Measurements from ENCODE around the gene C1QTNF5. TPM values are rescaled to one million over a fixed set of nuclear protein-coding genes. Genes with fewer than 3 reads are reported as not detected.

Gene C1QTNF5
- total RNA-seq, 1 experiment from 2014 or later = 3.0 TPM

- no peak for TF ChIP-seq ARID4B (CRISPR knock-in tag; IDR thresholded peaks at IDR 0.05; ENCODE audit: borderline replicate concordance)
Observed at GRCh38 chr11:119359365-119360214, 18.9 kb upstream of the C1QTNF5 start (continued).

DNA sequence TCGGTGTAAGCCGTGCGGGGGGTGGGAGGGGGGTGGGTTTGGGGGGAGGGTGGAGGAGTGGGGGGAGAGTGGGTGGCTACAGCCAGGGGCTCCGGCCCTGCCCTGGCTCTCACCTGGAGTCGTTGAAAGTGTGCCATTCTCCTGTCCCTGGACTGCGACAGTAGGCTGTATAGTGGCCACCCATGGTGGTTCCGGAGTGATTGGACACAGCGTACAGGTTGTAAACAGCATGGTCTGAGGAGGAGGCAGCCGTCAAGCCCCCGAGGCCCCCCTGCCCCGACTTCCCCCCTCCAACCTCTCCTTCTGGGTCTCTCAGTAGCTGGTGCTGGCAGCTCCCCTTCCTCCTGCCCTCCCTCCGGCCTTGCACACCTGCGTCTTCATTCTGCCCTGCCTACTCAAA, 16.4 kb upstream of the C1QTNF5 start:
- DNase-seq (ENCODE audit: low spot score) (no peak), ATAC-seq (no peak; the same call in 1 of the 2 replicates)
- Mint-ChIP-seq H3K4me3 (peak overlapping the region; percentile 56), H3K27ac (peak overlapping the region; percentile 26; the same call in 1 of the 2 replicates), H3K4me1 (peaks cover 45% of the 10 kb centered on the region), H3K27me3 (ENCODE audit: low read depth) (peaks cover 18% of the 10 kb centered on the region), H3K9me3 (no peaks in the 10 kb centered on the region), H3K36me3 (peaks cover 20% of the 10 kb centered on the region)
- POLR2A ChIA-PET = interaction anchor here (0.5 to 1.5 kb wide), 2 partner anchors 24 to 118 kb away, joined by 3 read pairs; no protein-coding TSS in a partner anchor
- TF ChIP-seq ESRRA (CRISPR knock-in tag; IDR thresholded peaks at IDR 0.05; ENCODE audit: borderline replicate concordance) = no peak
- CTCF ChIA-PET = interaction anchor here (0.6 to 4.6 kb wide), 23 partner anchors 8 to 289 kb away, joined by 3 to 190 read pairs (median 9); partner anchors contain the start of genes C1QTNF5, MCAM, RNF26 and THY1

DNA sequence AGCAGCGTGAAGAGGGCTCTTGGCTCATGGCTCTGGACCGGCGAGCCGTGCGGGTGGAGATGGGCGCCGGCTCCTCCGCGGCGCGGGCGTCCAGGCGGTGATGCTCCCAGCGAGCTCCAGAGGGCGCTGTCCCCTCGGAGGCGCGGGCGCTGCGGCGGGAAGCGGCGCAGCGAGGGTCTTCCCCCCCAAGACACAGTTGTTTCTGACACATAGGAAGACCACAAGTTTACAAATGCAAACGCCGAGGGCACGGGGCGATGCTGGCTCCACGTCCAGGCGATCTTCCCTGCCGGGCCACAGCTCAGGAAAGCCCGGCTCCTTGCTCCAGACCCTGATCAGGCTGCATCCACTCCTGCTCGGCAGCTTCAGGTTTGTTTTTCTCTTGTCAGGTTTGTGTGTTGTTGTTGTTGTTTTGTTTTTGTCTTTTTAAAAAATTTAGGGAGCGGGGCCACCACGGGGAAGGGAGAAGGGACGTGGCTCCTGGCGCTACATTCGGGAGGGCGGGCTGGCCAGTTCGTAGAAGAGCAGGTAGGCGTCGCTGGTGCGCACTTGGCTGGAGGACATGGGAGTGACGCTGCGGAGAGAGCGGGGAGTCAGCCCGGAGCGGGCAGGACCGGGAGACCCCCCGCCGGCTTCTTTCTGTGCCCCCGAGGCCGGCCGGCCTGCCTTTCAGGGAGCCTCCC, 15.8 kb upstream of the C1QTNF5 start:
- ChIA-PET POLR2A (interaction anchor here (0.5 to 1.5 kb wide), 3 partner anchors 25 to 118 kb away, joined by 3 to 5 read pairs (median 3); partner anchors contain the start of gene USP2), CTCF (interaction anchor here (0.6 to 4.6 kb wide), 51 partner anchors 8 to 427 kb away, joined by 3 to 190 read pairs (median 4); partner anchors contain the start of genes C1QTNF5, C2CD2L, CBL and MCAM)
- no peaks in the 10 kb centered on the region for H3K9me3 Mint-ChIP-seq
- DNase-seq (ENCODE audit: low spot score) (peak; percentile 91), ATAC-seq (peak; percentile 80)
- peak overlapping the region; percentile 76 for H3K4me3 Mint-ChIP-seq
- H3K27me3 Mint-ChIP-seq (ENCODE audit: low read depth) = peaks cover 19% of the 10 kb centered on the region
- peaks cover 39% of the 10 kb centered on the region for H3K4me1 Mint-ChIP-seq
- peaks cover 20% of the 10 kb centered on the region for H3K36me3 Mint-ChIP-seq
- H3K27ac Mint-ChIP-seq = peak overlapping the region; percentile 36
- TF ChIP-seq ARID4B (CRISPR knock-in tag; IDR thresholded peaks at IDR 0.05; ENCODE audit: borderline replicate concordance) (peak; percentile 18; the same call in 1 of the 2 replicates), E2F4 (CRISPR knock-in tag; IDR thresholded peaks at IDR 0.05; ENCODE audit: borderline replicate concordance, low read depth) (no peak), OVOL2 (CRISPR knock-in tag; IDR thresholded peaks at IDR 0.05; ENCODE audit: borderline replicate concordance) (no peak), JAZF1 (CRISPR knock-in tag; IDR thresholded peaks at IDR 0.05) (no peak), SOX15 (CRISPR knock-in tag; IDR thresholded peaks at IDR 0.05) (no peak), MYBL2 (CRISPR knock-in tag; IDR thresholded peaks at IDR 0.05) (no peak), HMGXB4 (CRISPR knock-in tag; IDR thresholded peaks at IDR 0.05) (peak; percentile 94), ZNF232 (CRISPR knock-in tag; IDR thresholded peaks at IDR 0.05) (0 out of 2 replicates have a peak, but pooled peaks have one; percentile 65), SP1 (CRISPR knock-in tag; conservative IDR thresholded peaks at IDR 0.05) (peak; percentile 48), NFATC4 (CRISPR knock-in tag; IDR thresholded peaks at IDR 0.05) (no peak), ZNF396 (CRISPR knock-in tag; IDR thresholded peaks at IDR 0.05; ENCODE audit: borderline replicate concordance) (no peak)
- TF ChIP-seq, protein P1, sequence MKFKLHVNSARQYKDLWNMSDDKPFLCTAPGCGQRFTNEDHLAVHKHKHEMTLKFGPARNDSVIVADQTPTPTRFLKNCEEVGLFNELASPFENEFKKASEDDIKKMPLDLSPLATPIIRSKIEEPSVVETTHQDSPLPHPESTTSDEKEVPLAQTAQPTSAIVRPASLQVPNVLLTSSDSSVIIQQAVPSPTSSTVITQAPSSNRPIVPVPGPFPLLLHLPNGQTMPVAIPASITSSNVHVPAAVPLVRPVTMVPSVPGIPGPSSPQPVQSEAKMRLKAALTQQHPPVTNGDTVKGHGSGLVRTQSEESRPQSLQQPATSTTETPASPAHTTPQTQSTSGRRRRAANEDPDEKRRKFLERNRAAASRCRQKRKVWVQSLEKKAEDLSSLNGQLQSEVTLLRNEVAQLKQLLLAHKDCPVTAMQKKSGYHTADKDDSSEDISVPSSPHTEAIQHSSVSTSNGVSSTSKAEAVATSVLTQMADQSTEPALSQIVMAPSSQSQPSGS (CRISPR knock-in tag; IDR thresholded peaks at IDR 0.05; ENCODE audit: borderline replicate concordance, low read depth) = no peak
- TF ChIP-seq, protein P2, sequence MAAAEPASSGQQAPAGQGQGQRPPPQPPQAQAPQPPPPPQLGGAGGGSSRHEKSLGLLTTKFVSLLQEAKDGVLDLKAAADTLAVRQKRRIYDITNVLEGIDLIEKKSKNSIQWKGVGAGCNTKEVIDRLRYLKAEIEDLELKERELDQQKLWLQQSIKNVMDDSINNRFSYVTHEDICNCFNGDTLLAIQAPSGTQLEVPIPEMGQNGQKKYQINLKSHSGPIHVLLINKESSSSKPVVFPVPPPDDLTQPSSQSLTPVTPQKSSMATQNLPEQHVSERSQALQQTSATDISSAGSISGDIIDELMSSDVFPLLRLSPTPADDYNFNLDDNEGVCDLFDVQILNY (CRISPR knock-in tag; IDR thresholded peaks at IDR 0.05) = peak; percentile 91

Data from WTC11 (cell line).